ENCODE measurements around the gene C1QTNF1.
A peak's percentile ranks its signal among the peaks of the same experiment; 100 is the strongest.
"Not testable (repeated sequence)": the region's sequence is repeated elsewhere in the genome, so short reads cannot be mapped to it uniquely, and the experiment has no call there.

C1QTNF1 gene

DNA sequence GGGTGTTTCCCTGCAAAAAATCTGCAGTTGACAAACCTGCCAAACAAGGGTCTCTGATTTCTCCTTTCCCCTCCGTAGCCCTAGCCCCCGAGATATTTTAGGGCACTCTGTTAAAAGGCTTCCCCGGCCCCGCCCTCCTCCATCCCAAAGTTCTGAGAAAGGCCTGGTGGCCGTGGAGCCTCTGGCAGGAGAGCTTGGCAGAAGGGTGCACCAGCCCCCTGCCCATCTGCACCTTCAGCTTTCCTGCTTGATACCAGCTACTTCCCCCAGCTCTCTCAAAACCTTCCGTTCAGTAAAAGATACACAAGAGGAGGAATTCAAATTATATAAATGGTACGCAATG, 13.7 kb upstream of the C1QTNF1 start:
- Histone ChIP-seq H3K4me1 (ENCODE audit: control insufficient read depth, low read depth, low read length) (no peaks in the 10 kb centered on the region), H3K9ac (ENCODE audit: low read length) (peak overlapping the region; percentile 40), H3K27ac (ENCODE audit: low read length) (no peak overlapping the region), H3K4me3 (ENCODE audit: low read length) (peak overlapping the region; percentile 83), H3K36me3 (ENCODE audit: control insufficient read depth, low read depth, low read length) (no peaks in the 10 kb centered on the region), H3K9me3 (ENCODE audit: control insufficient read depth, low read depth, low read length) (peaks cover 12% of the 10 kb centered on the region), H3K27me3 (ENCODE audit: control insufficient read depth, insufficient read depth, low read length) (peaks cover 40% of the 10 kb centered on the region)

DNA sequence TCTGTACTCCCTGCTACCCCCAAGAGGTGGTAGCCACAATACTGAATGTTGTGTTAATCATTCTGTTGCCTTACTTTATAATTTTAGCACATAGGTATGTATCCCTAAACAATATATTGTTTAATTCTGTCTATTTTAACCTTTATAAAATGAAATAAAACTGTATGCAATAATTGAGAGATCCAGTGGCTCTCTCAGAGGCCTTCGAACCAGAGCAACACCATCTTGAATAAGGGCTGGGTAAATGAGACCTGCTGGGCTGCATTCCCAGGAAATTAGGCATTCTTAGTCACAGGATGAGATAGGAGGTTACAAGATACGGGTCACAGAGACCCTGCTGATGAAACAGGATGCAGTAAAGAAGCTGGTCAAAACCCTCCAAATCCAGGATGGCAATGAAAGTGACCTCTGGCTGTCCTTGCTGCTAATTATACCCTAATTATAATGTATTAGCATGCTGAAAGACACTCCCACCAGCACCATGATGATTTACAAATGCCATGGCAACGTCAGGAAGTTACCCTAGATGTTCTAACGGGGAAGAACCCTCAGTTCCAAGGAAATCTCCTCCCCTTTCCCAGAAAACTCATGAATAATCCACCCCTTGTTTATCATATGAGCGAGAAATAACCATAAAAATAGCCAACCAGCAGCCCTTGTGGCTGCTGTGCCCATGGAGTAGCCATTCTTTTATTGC, 12.4 kb upstream of the C1QTNF1 start:
- Histone ChIP-seq H3K9ac (ENCODE audit: low read length) (no peak overlapping the region), H3K27ac (ENCODE audit: low read length) (no peak overlapping the region), H3K27me3 (ENCODE audit: control insufficient read depth, insufficient read depth, low read length) (peaks cover 27% of the 10 kb centered on the region), H3K36me3 (ENCODE audit: control insufficient read depth, low read depth, low read length) (no peaks in the 10 kb centered on the region), H3K9me3 (ENCODE audit: control insufficient read depth, low read depth, low read length) (peaks cover 16% of the 10 kb centered on the region), H3K4me1 (ENCODE audit: control insufficient read depth, low read depth, low read length) (no peaks in the 10 kb centered on the region), H3K4me3 (ENCODE audit: low read length) (no peak overlapping the region)

DNA sequence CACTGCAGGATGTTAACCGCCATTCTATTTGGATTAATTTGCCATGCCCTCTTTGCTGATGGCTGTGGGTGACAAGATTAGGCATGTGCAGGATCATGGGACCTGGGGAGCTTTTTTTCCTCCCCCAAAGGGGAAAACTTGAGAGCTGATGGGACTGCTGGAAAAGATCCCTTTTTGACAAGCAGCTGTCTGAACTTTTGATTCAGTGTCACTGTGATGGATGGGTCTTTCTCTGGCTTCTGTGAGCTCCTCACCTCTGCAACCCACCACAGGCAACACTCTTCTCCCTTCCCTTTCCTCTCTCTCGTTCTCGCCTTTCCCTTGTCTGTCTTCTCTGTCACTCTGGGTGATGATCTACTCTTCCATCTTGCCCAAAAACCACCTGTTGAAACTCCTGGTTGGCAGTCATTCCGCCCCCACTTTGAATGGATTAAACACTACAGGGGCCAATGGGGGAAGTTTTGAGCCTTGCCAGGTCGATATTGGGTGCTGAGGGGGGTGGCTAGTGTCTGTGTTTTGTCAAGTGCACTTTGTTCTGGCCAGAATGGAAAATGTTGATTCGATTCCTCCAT, 11.3 kb upstream of the C1QTNF1 start:
- Histone ChIP-seq H3K9ac (ENCODE audit: low read length) (no peak overlapping the region), H3K27me3 (ENCODE audit: control insufficient read depth, insufficient read depth, low read length) (peaks cover 17% of the 10 kb centered on the region), H3K4me3 (ENCODE audit: low read length) (no peak overlapping the region), H3K27ac (ENCODE audit: low read length) (no peak overlapping the region), H3K4me1 (ENCODE audit: control insufficient read depth, low read depth, low read length) (no peaks in the 10 kb centered on the region), H3K9me3 (ENCODE audit: control insufficient read depth, low read depth, low read length) (peaks cover 16% of the 10 kb centered on the region), H3K36me3 (ENCODE audit: control insufficient read depth, low read depth, low read length) (no peaks in the 10 kb centered on the region)

- Histone ChIP-seq H3K27ac (ENCODE audit: low read length) (no peak overlapping the region), H3K4me3 (ENCODE audit: low read length) (no peak overlapping the region), H3K9me3 (ENCODE audit: control insufficient read depth, low read depth, low read length) (peaks cover 16% of the 10 kb centered on the region), H3K4me1 (ENCODE audit: control insufficient read depth, low read depth, low read length) (no peaks in the 10 kb centered on the region), H3K27me3 (ENCODE audit: control insufficient read depth, insufficient read depth, low read length) (peaks cover under 1% of the 10 kb centered on the region), H3K9ac (ENCODE audit: low read length) (no peak overlapping the region), H3K36me3 (ENCODE audit: control insufficient read depth, low read depth, low read length) (no peaks in the 10 kb centered on the region)
These were observed 9.7 kb upstream of the C1QTNF1 start for GRCh38 chr17:79014158-79014758.

DNA sequence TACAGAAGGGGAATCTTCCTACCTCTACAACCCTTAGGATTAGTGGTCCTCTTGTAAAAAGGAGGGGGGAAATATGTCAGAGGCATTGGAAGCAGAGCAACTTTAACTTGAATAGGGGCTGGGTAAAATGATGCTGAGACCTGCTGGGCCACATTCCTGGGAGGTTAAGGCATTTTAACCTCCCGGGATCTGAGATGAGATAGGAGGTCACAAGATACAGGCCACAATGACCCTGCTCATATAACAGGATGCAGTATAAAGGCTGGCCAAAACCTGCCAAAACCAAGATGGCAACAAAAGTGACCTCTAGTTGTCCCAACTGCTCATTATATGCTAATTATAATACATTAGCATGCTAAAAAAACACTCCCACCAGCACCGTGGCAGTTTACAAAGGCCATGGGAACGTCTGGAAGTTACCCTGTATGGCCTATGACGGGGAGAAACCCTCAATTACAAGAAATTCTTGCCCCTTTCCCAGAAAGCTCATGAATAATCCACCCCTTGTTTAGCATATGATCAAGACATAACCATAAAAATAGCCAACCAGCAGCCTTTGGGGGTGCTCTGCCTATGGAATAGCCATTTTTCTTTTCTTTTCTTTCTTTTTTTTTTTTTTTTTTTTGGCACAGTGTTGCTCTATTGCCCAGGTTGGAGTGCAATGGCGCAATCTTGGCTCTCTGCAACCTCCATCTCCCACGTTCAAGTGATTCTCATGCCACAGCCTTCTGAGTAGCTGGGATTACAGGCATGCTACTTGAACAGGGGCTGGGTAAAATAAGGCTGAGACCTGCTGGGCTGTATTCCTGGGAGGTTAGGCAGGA, 6.2 kb upstream of the C1QTNF1 start:
- Histone ChIP-seq H3K9me3 (ENCODE audit: control insufficient read depth, low read depth, low read length) (peaks cover 16% of the 10 kb centered on the region), H3K27me3 (ENCODE audit: control insufficient read depth, insufficient read depth, low read length) (peaks cover 32% of the 10 kb centered on the region), H3K4me3 (ENCODE audit: low read length) (no peak overlapping the region), H3K9ac (ENCODE audit: low read length) (no peak overlapping the region), H3K27ac (ENCODE audit: low read length) (no peak overlapping the region), H3K4me1 (ENCODE audit: control insufficient read depth, low read depth, low read length) (no peaks in the 10 kb centered on the region), H3K36me3 (ENCODE audit: control insufficient read depth, low read depth, low read length) (no peaks in the 10 kb centered on the region)

- Histone ChIP-seq H3K36me3 (ENCODE audit: control insufficient read depth, low read depth, low read length) (no peaks in the 10 kb centered on the region), H3K4me3 (ENCODE audit: low read length) (no peak overlapping the region), H3K27me3 (ENCODE audit: control insufficient read depth, insufficient read depth, low read length) (peaks cover 38% of the 10 kb centered on the region), H3K4me1 (ENCODE audit: control insufficient read depth, low read depth, low read length) (peaks cover under 1% of the 10 kb centered on the region), H3K27ac (ENCODE audit: low read length) (no peak overlapping the region), H3K9me3 (ENCODE audit: control insufficient read depth, low read depth, low read length) (peaks cover 16% of the 10 kb centered on the region), H3K9ac (ENCODE audit: low read length) (no peak overlapping the region)
These were observed 5.6 kb upstream of the C1QTNF1 start for GRCh38 chr17:79018370-79018695.

DNA sequence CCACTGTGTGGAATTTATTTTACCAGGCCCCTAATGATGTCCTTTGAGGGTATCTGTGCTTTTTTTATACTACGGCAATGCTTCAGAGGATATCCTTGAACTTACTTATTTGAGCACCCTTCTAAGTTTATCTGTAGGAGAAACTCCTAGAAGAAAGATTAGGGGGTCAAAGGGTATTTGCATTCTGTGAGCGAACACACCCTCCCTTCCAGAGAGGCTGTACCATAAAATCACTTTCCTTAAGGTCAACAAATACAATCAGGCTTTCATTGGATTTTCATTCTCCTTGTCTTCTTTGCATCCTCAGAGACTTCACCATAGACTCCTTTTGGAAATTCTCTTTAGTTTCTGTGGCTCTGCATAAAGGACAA, 4.7 kb upstream of the C1QTNF1 start:
- no peak overlapping the region for H3K4me3 ChIP-seq (ENCODE audit: low read length)
- no peak overlapping the region for H3K27ac ChIP-seq (ENCODE audit: low read length)
- H3K9me3 ChIP-seq (ENCODE audit: control insufficient read depth, low read depth, low read length): peaks cover 10% of the 10 kb centered on the region
- peaks cover 47% of the 10 kb centered on the region for H3K27me3 ChIP-seq (ENCODE audit: control insufficient read depth, insufficient read depth, low read length)
- H3K4me1 ChIP-seq (ENCODE audit: control insufficient read depth, low read depth, low read length): peaks cover 6% of the 10 kb centered on the region
- no peak overlapping the region for H3K9ac ChIP-seq (ENCODE audit: low read length)
- no peaks in the 10 kb centered on the region for H3K36me3 ChIP-seq (ENCODE audit: control insufficient read depth, low read depth, low read length)

DNA sequence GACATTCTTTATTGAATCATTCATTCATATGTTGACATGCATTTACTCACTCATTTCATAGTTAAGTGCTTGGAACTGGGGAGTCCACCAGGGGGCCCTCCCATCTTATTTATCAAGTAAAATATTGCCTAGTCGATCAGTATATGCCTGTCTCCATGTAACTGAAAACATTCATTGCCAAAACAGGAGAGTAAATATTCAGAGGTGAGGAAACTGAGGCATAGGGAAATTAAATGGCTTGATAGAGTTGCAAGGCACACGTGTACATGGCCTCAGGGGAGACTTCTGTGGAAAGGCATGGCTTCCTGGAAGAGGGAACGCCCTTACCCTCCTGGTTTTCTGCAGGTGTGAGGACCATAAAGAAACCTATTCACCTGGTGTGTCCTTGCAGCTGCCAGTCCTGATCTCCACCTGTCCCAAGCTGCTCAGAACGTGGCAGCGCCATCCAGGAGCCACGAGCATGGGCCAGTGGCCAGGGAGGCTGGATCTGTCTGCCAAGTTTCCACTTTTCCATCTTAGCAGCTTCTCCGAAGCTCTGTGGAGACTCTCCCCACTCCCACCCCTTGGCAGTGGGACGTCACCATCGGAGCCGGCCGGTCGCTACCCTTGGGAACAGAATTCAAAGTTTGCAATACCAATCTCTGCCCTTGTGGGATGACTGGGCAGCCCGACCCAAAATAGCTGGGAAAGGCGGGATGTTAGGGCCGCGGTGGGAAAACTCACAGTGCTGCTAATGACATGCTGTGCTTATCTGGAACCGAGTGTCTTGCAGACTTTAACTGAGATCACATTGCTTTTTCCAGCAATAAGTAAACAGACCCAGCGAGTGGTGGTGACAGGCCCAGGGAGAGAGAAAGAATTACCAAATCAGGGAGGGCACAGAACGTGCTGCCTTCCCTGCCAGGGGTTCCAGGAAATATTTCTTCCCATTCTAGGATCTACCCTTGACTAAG, 4.1 kb upstream of the C1QTNF1 start:
- Histone ChIP-seq H3K4me3 (ENCODE audit: low read length) (no peak overlapping the region), H3K27me3 (ENCODE audit: control insufficient read depth, insufficient read depth, low read length) (peaks cover 54% of the 10 kb centered on the region), H3K27ac (ENCODE audit: low read length) (no peak overlapping the region), H3K9me3 (ENCODE audit: control insufficient read depth, low read depth, low read length) (peaks cover 5% of the 10 kb centered on the region), H3K36me3 (ENCODE audit: control insufficient read depth, low read depth, low read length) (no peaks in the 10 kb centered on the region), H3K4me1 (ENCODE audit: control insufficient read depth, low read depth, low read length) (peaks cover 6% of the 10 kb centered on the region), H3K9ac (ENCODE audit: low read length) (no peak overlapping the region)

DNA sequence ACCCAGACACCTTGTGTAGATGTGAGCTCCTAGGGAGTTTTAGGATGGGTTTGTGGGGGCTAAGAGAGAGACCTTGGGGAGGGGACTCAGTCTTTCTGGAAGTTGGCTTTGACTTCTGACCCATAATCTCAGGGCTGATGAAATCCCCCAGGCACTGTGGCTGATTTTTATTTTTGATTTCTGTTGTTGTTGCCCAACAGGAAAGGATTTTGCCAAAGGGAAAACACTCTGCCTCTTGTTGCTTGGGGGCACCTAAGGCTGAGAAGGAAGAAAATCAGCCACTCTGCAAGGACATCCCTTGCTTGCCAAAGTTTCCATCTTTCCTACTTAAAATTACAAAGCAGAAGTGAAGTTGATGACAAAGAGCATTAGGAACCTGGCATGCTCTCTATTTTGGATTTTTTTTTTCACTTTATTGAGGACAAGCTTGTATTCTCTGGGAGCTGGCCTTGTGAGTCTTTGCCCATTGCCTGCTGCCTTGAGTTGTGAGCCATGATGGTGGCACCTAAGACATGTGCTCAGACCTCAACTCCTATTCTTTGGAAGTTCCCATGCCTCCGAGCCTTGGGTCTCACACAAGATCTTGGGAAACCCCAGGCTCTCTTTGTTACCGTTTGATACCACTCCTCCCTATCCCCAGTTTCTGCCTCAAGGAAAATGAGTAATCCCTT, 3.2 kb upstream of the C1QTNF1 start:
- Histone ChIP-seq H3K9ac (ENCODE audit: low read length) (no peak overlapping the region), H3K27ac (ENCODE audit: low read length) (no peak overlapping the region), H3K9me3 (ENCODE audit: control insufficient read depth, low read depth, low read length) (peaks cover 4% of the 10 kb centered on the region), H3K36me3 (ENCODE audit: control insufficient read depth, low read depth, low read length) (no peaks in the 10 kb centered on the region), H3K27me3 (ENCODE audit: control insufficient read depth, insufficient read depth, low read length) (peaks cover 62% of the 10 kb centered on the region), H3K4me1 (ENCODE audit: control insufficient read depth, low read depth, low read length) (peaks cover 6% of the 10 kb centered on the region), H3K4me3 (ENCODE audit: low read length) (no peak overlapping the region)

GRCh38 chr17:79021929-79022328, 2.0 kb upstream of the C1QTNF1 start:
- H3K4me3 ChIP-seq (ENCODE audit: low read length); H3K9ac ChIP-seq (ENCODE audit: low read length); H3K27ac ChIP-seq (ENCODE audit: low read length); H3K9me3 ChIP-seq (ENCODE audit: control insufficient read depth, low read depth, low read length); H3K4me1 ChIP-seq (ENCODE audit: control insufficient read depth, low read depth, low read length); H3K36me3 ChIP-seq (ENCODE audit: control insufficient read depth, low read depth, low read length): not testable (repeated sequence)
- peaks cover 74% of the 10 kb centered on the region for H3K27me3 ChIP-seq (ENCODE audit: control insufficient read depth, insufficient read depth, low read length)
